Endothelial cell of umbilical vein (primary cell): ENCODE data around the gene PTCH1.

Experiments used
- CTCF ChIP-seq, 2 donors: IDR thresholded peaks; 1 replicate in 1 of 2; 2 replicates in 1 of 2; pipeline ENCODE4 v1.5.1; 2011; ENCODE audit warnings: low read length in 2 of 2, mild to moderate bottlenecking in 2 of 2, moderate library complexity in 2 of 2, control low read depth in 1 of 2, inconsistent platforms in 1 of 2, low read depth in 1 of 2; ENCODE audit not compliant: insufficient read depth in 1 of 2; ENCODE audit errors: extremely low read depth in 1 of 2
- EZH2 ChIP-seq: IDR thresholded peaks from 2 replicates; pipeline ENCODE4 v1.6.1; 2012; ENCODE audit warnings: borderline replicate concordance, low read depth, mild to moderate bottlenecking, moderate library complexity, low read length, inconsistent platforms; ENCODE audit not compliant: severe bottlenecking
- GATA2 ChIP-seq: IDR thresholded peaks from 2 replicates; pipeline ENCODE4 v1.7.0; 2011; ENCODE audit warnings: low read depth, mild to moderate bottlenecking, moderate library complexity, mixed read lengths, low read length; ENCODE audit not compliant: insufficient read length, insufficient read depth
- JUN ChIP-seq: IDR thresholded peaks from 2 replicates; pipeline ENCODE4 v1.6.1; 2011; ENCODE audit warnings: borderline replicate concordance, low read depth; ENCODE audit not compliant: insufficient read length, insufficient read depth
- MAX ChIP-seq: IDR thresholded peaks from 2 replicates; pipeline ENCODE4 v1.6.1; 2011; ENCODE audit not compliant: insufficient read depth, insufficient read length
- MYC ChIP-seq: IDR thresholded peaks from one replicate; pipeline ENCODE4 v1.6.1; 2011; ENCODE audit warnings: mild to moderate bottlenecking, low read depth, low read length
- POLR2A ChIP-seq: IDR thresholded peaks from 2 replicates; pipeline ENCODE4 v1.6.1; 2012; ENCODE audit warnings: low read depth, mild to moderate bottlenecking, control low read depth, low read length
- POLR2AphosphoS5 ChIP-seq: IDR thresholded peaks from 2 replicates; pipeline ENCODE4 v1.6.1; 2012; ENCODE audit warnings: low read depth, mild to moderate bottlenecking, control low read depth, low read length, moderate library complexity; ENCODE audit not compliant: insufficient read depth

- TF ChIP-seq JUN (no peak), CTCF (IDR thresholded peaks at IDR 0.05; ENCODE audit: extremely low read depth in 1 of 2, insufficient read depth in 1 of 2, low read depth in 1 of 2, low read length in 2 of 2) (no peak), POLR2A (no peak), POLR2AphosphoS5 (no peak), EZH2 (no peak), GATA2 (no peak), MYC (no peak), MAX (no peak)
Measured at GRCh38 chr9:95483431-95483830, 33.3 kb downstream of the PTCH1 start.
